H9 (cell line): ENCODE data around the gene DNAJC2. TPM values are rescaled to one million over a fixed set of nuclear protein-coding genes. Genes with fewer than 3 reads are reported as not detected.

Experiments
- DNase-seq: peaks from one replicate; pipeline ENCODE4 v3.0.0-alpha.2; 2017
- H2AFZ ChIP-seq: one replicate; pipeline ENCODE4 v1.6.1; 2013; ENCODE audit warnings: mild to moderate bottlenecking, low read length, control low read depth, moderate library complexity
- H2AK5ac ChIP-seq: 2 replicates; pipeline ENCODE4 v1.6.1; 2013; ENCODE audit warnings: low read length, control low read depth, mixed read lengths; ENCODE audit not compliant: insufficient read length
- H2BK120ac ChIP-seq: one replicate; pipeline ENCODE4 v1.6.1; 2013; ENCODE audit warnings: low read depth, mild to moderate bottlenecking, low read length, control low read depth, inconsistent platforms; ENCODE audit not compliant: poor library complexity, severe bottlenecking
- H2BK12ac ChIP-seq: 2 replicates; pipeline ENCODE4 v1.6.1; 2013; ENCODE audit warnings: low read length, control low read depth, mixed read lengths, low read depth; ENCODE audit not compliant: insufficient read length
- H2BK15ac ChIP-seq: 2 replicates; pipeline ENCODE4 v1.6.1; 2013; ENCODE audit warnings: low read depth, low read length, control low read depth
- H2BK20ac ChIP-seq: one replicate; pipeline ENCODE4 v1.6.1; 2013; ENCODE audit warnings: low read depth, mild to moderate bottlenecking, low read length, control low read depth, inconsistent platforms; ENCODE audit not compliant: poor library complexity, severe bottlenecking
- H2BK5ac ChIP-seq: 2 replicates; pipeline ENCODE4 v1.6.1; 2013; ENCODE audit warnings: low read length, control low read depth, mixed read lengths; ENCODE audit not compliant: insufficient read length
- H3K14ac ChIP-seq: 2 replicates; pipeline ENCODE4 v1.6.1; 2013; ENCODE audit warnings: low read length, control low read depth; ENCODE audit not compliant: insufficient read depth
- H3K18ac ChIP-seq: 2 replicates; pipeline ENCODE4 v1.6.1; 2013; ENCODE audit warnings: low read depth, mild to moderate bottlenecking, mixed read lengths, low read length, control low read depth; ENCODE audit not compliant: insufficient read length
- H3K23ac ChIP-seq: 2 replicates; pipeline ENCODE4 v1.6.1; 2013; ENCODE audit warnings: low read length, control low read depth, mixed read lengths, low read depth; ENCODE audit not compliant: insufficient read length
- H3K23me2 ChIP-seq: 2 replicates; pipeline ENCODE4 v1.6.1; 2013; ENCODE audit warnings: low read depth, mild to moderate bottlenecking, mixed read lengths, low read length, control low read depth; ENCODE audit not compliant: insufficient read length, poor library complexity, severe bottlenecking
- H3K27ac ChIP-seq: 2 replicates; pipeline ENCODE4 v1.5.1; 2013; ENCODE audit warnings: low read length, control low read depth, mixed read lengths, low read depth; ENCODE audit not compliant: insufficient read length
- H3K27me3 ChIP-seq: 2 replicates; pipeline ENCODE4 v1.6.1; 2013; ENCODE audit warnings: low read length, control low read depth, inconsistent platforms; ENCODE audit not compliant: insufficient read depth
- H3K4ac ChIP-seq: 2 replicates; pipeline ENCODE4 v1.6.1; 2013; ENCODE audit warnings: low read depth, mild to moderate bottlenecking, control low read depth, inconsistent platforms, low read length, moderate library complexity
- H3K4me1 ChIP-seq: 2 replicates; pipeline ENCODE4 v1.6.1; 2013; ENCODE audit warnings: low read length, control low read depth, inconsistent platforms; ENCODE audit not compliant: insufficient read depth
- H3K4me2 ChIP-seq: 2 replicates; pipeline ENCODE4 v1.6.1; 2013; ENCODE audit warnings: low read length, control low read depth, mixed read lengths; ENCODE audit not compliant: insufficient read length, insufficient read depth
- H3K56ac ChIP-seq: 2 replicates; pipeline ENCODE4 v1.6.1; 2013; ENCODE audit warnings: low read depth, mild to moderate bottlenecking, mixed read lengths, low read length, control low read depth; ENCODE audit not compliant: insufficient read length
- H3K79me1 ChIP-seq: 2 replicates; pipeline ENCODE4 v1.6.1; 2013; ENCODE audit warnings: low read depth, mild to moderate bottlenecking, moderate library complexity, low read length, control low read depth, inconsistent platforms; ENCODE audit not compliant: insufficient read depth, poor library complexity, severe bottlenecking
- H3K79me2 ChIP-seq: 2 replicates; pipeline ENCODE4 v1.6.1; 2013; ENCODE audit warnings: low read length, control low read depth, inconsistent platforms; ENCODE audit not compliant: insufficient read depth
- H3K9ac ChIP-seq: 2 replicates; pipeline ENCODE4 v1.6.1; 2013; ENCODE audit warnings: low read length, control low read depth, mixed read lengths; ENCODE audit not compliant: insufficient read length; ENCODE audit errors: extremely low read depth
- H3K9me3 ChIP-seq: one replicate; pipeline ENCODE4 v1.6.1; 2013; ENCODE audit warnings: low read depth, low read length, inconsistent platforms; ENCODE audit not compliant: control insufficient read depth
- H3T11ph ChIP-seq: one replicate; pipeline ENCODE4 v1.6.1; 2013; ENCODE audit warnings: mild to moderate bottlenecking, low read length, control low read depth, inconsistent platforms
- H4K20me1 ChIP-seq: one replicate; pipeline ENCODE4 v1.6.1; 2013; ENCODE audit not compliant: control insufficient read depth, insufficient read length, insufficient read depth
- H4K5ac ChIP-seq: 2 replicates; pipeline ENCODE4 v1.6.1; 2013; ENCODE audit warnings: low read depth, mild to moderate bottlenecking, mixed read lengths, low read length, control low read depth; ENCODE audit not compliant: insufficient read length
- H4K8ac ChIP-seq: replicated peaks from 2 replicates; pipeline ENCODE4 v1.6.1; 2013; ENCODE audit warnings: low read length, control low read depth, mixed read lengths, low read depth; ENCODE audit not compliant: insufficient read length
- H4K91ac ChIP-seq: 2 replicates; pipeline ENCODE4 v1.6.1; 2013; ENCODE audit warnings: low read depth, mild to moderate bottlenecking, moderate library complexity, mixed read lengths, low read length, control low read depth; ENCODE audit not compliant: insufficient read length
- H3K27ac Mint-ChIP-seq, 3 experiments: 2 replicates in 2 of 3; 3 replicates in 1 of 3; pipeline ENCODE4 v1.8.0; 2020 to 2021; ENCODE audit warnings: mixed read lengths in 3 of 3, mild to moderate bottlenecking in 1 of 3, moderate library complexity in 1 of 3
- H3K27me3 Mint-ChIP-seq: 2 replicates; pipeline ENCODE4 v1.8.0; 2021; ENCODE audit warnings: low read depth, mild to moderate bottlenecking, moderate library complexity, mixed read lengths
- H3K36me3 Mint-ChIP-seq, 3 experiments: 2 replicates in 2 of 3; 3 replicates in 1 of 3; pipeline ENCODE4 v1.8.0; 2020 to 2021; ENCODE audit warnings: low read depth in 3 of 3, mixed read lengths in 3 of 3; ENCODE audit not compliant: insufficient read depth in 1 of 3
- H3K4me1 Mint-ChIP-seq, 2 experiments: 2 replicates each; pipeline ENCODE4 v1.8.0; 2020; ENCODE audit warnings: mixed read lengths in 2 of 2
- H3K4me3 Mint-ChIP-seq, 2 experiments: 2 replicates in 1 of 2; 3 replicates in 1 of 2; pipeline ENCODE4 v1.8.0; 2020 to 2021; ENCODE audit warnings: mild to moderate bottlenecking in 2 of 2, mixed read lengths in 2 of 2, moderate library complexity in 1 of 2
- H3K9me3 Mint-ChIP-seq, 2 experiments: 2 replicates in 1 of 2; 3 replicates in 1 of 2; pipeline ENCODE4 v1.8.0; 2020; ENCODE audit warnings: mild to moderate bottlenecking in 2 of 2, mixed read lengths in 2 of 2, moderate library complexity in 1 of 2
- CTCF ChIP-seq: fragments of 200-600 bp; sonication (generic); conservative IDR thresholded peaks from 3 replicates; pipeline ENCODE4 v1.8.0; 2021; ENCODE audit warnings: antibody characterized with exemption, mild to moderate bottlenecking
- WGBS: extraction: QIAGEN DNeasy Blood & Tissue Kit; methylation state at CpG from one replicate; pipeline ENCODE4 v1.1.7; 2013; ENCODE audit warnings: missing lambda C conversion rate, low lambda C conversion rate, mixed read lengths; ENCODE audit not compliant: insufficient read length; ENCODE audit errors: extremely low coverage; 5-methylcytosine and 5-hydroxymethylcytosine counted together
- long read RNA-seq: library from polyadenylated mRNA; unstranded; transcript quantifications from one replicate; pipeline ENCODE4 v2.0.0, GENCODE V29; 2020
- total RNA-seq: library from RNA; stranded (reverse); gene quantifications from 2 replicates; pipeline ENCODE4 v1.2.1, GENCODE V29; 2021

DNAJC2 gene
- 57.9 and 59.0 TPM in 2 replicates for total RNA-seq
- long read RNA-seq, partial matches to known transcripts = 99 of 115 reads
- long read RNA-seq, other reads (novel, unspliced or antisense) = 15 of 115 reads

GRCh38 chr7:103344453-103345149, at the start of gene DNAJC2:
Gene DNAJC2, minus strand, starts transcription at chr7:103344767. Its CDS starts 145 bp downstream, at chr7:103344622.
- Histone ChIP-seq H2BK12ac (no peak within 1 kb of the TSS), H4K20me1 (no peaks in the 10 kb centered on the region), H3K79me1 (peaks cover 3% of the 10 kb centered on the region), H2BK5ac (no peak within 1 kb of the TSS), H3K9ac (peak within 1 kb of the TSS; percentile 96), H4K5ac (peak within 1 kb of the TSS; percentile 45), H3K9me3 (no peaks in the 10 kb centered on the region), H3K18ac (peak within 1 kb of the TSS; percentile 49), H3K4me2 (peak within 1 kb of the TSS; percentile 91), H3T11ph (no peak within 1 kb of the TSS), H4K91ac (no peak within 1 kb of the TSS), H3K27ac (peak within 1 kb of the TSS; percentile 30), H2BK120ac (no peak within 1 kb of the TSS), H3K4ac (no peak within 1 kb of the TSS; the same call in 1 of the 2 replicates), H3K56ac (peak within 1 kb of the TSS; percentile 37), H2AK5ac (no peak within 1 kb of the TSS), H3K23ac (no peak within 1 kb of the TSS), H3K79me2 (peaks cover 30% of the 10 kb centered on the region), H2AFZ (no peak within 1 kb of the TSS), H4K8ac (no peak within 1 kb of the TSS), H2BK15ac (no peak within 1 kb of the TSS), H3K14ac (peak within 1 kb of the TSS; percentile 74), H3K27me3 (no peaks in the 10 kb centered on the region), H3K4me1 (no peaks in the 10 kb centered on the region), H3K23me2 (peaks cover 5% of the 10 kb centered on the region), H2BK20ac (no peak within 1 kb of the TSS)
- DNase-seq = peak; percentile 87
- Mint-ChIP-seq H3K27me3 (no peaks in the 10 kb centered on the region), H3K9me3 (no peaks in the 10 kb centered on the region; a peak in 1 of 5 replicates), H3K4me3 (peak within 1 kb of the TSS; percentile 92 to 99), H3K4me1 (peaks cover 10 to 15% of the 10 kb centered on the region in 2 experiments), H3K36me3 (peaks cover 21 to 30% (median 26%) of the 10 kb centered on the region in 3 experiments), H3K27ac (peak within 1 kb of the TSS; percentile 96 to 99 (median 96))
- no peak for TF ChIP-seq CTCF
- WGBS = no CpG with 5 or more reads among the region's 43 CpGs
